HEK293 (cell line): ENCODE data around the gene MFAP1.

Source experiments
- TCF7L2 ChIP-seq: IDR thresholded peaks from 2 replicates; pipeline ENCODE4 v1.6.1; 2011; ENCODE audit warnings: low read depth, mild to moderate bottlenecking, inconsistent platforms, low read length, moderate library complexity, borderline replicate concordance
- ZNF350 ChIP-seq: fragments of 450-650 bp; formaldehyde crosslinking; IDR thresholded peaks from 2 replicates; pipeline ENCODE4 v1.5.0; 2017; ENCODE audit warnings: missing biosample characterization, mild to moderate bottlenecking, missing genetic modification characterization
- TF ChIP-seq, protein P1 (sequence below): fragments of 450-650 bp; formaldehyde crosslinking; IDR thresholded peaks from 2 replicates; pipeline ENCODE4 v1.5.1; 2016; ENCODE audit warnings: missing biosample characterization, missing genetic modification characterization
- TF ChIP-seq, protein P2 (sequence below): fragments of 450-650 bp; formaldehyde crosslinking; IDR thresholded peaks from 2 replicates; pipeline ENCODE4 v1.5.1; 2016; ENCODE audit warnings: missing biosample characterization, missing genetic modification characterization, borderline replicate concordance

DNA sequence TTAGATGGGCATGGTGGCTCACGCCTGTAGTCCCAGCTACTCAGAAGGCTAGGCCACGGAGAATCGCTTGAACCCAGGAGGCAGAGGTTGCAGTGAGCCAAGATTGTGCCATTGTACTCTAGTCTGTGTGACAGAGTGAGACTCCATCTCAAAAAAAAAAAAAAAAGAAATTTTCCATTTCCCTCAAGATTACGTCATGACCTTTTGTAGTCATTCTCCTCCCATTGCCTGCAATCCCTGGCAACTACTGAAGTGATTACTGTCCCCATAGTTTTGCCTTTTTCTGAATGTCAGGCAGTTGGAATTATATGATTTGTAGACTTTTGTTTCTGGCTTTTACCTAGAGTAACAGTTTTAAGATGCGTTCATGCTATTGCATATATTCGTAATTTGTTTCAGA lies 30.3 kb upstream of the MFAP1 start:
- TF ChIP-seq, protein P1, sequence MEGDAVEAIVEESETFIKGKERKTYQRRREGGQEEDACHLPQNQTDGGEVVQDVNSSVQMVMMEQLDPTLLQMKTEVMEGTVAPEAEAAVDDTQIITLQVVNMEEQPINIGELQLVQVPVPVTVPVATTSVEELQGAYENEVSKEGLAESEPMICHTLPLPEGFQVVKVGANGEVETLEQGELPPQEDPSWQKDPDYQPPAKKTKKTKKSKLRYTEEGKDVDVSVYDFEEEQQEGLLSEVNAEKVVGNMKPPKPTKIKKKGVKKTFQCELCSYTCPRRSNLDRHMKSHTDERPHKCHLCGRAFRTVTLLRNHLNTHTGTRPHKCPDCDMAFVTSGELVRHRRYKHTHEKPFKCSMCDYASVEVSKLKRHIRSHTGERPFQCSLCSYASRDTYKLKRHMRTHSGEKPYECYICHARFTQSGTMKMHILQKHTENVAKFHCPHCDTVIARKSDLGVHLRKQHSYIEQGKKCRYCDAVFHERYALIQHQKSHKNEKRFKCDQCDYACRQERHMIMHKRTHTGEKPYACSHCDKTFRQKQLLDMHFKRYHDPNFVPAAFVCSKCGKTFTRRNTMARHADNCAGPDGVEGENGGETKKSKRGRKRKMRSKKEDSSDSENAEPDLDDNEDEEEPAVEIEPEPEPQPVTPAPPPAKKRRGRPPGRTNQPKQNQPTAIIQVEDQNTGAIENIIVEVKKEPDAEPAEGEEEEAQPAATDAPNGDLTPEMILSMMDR (tag by site-specific recombination): no peak
- TF ChIP-seq ZNF350 (tag by site-specific recombination) (no peak), TCF7L2 (no peak)
- TF ChIP-seq, protein P2, sequence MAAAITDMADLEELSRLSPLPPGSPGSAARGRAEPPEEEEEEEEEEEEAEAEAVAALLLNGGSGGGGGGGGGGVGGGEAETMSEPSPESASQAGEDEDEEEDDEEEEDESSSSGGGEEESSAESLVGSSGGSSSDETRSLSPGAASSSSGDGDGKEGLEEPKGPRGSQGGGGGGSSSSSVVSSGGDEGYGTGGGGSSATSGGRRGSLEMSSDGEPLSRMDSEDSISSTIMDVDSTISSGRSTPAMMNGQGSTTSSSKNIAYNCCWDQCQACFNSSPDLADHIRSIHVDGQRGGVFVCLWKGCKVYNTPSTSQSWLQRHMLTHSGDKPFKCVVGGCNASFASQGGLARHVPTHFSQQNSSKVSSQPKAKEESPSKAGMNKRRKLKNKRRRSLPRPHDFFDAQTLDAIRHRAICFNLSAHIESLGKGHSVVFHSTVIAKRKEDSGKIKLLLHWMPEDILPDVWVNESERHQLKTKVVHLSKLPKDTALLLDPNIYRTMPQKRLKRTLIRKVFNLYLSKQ: no peak
